Smooth muscle cell (in vitro differentiated cells): ENCODE measurements around the gene TTLL11. TPM values are rescaled to one million over a fixed set of nuclear protein-coding genes. Genes with fewer than 3 reads are reported as not detected.

Source experiments
- DNase-seq: peaks from one replicate; lab custom pipeline; 2025; ENCODE audit not compliant: unreplicated experiment; lab: John Stamatoyannopoulos, UW
- H2AFZ ChIP-seq: fragments of 200-600 bp; sonication (generic); 2 replicates; pipeline ENCODE4 v1.6.0; 2016; ENCODE audit warnings: antibody characterized with exemption, low read depth, mild to moderate bottlenecking
- H3F3A ChIP-seq: fragments of 200-600 bp; sonication (generic); 2 replicates; pipeline ENCODE4 v1.6.0; 2017; ENCODE audit warnings: antibody characterized with exemption, low read depth
- H3K27ac ChIP-seq: fragments of 200-600 bp; sonication (generic); 2 replicates; pipeline ENCODE4 v1.5.1; 2016; ENCODE audit warnings: low read depth, mild to moderate bottlenecking
- H3K27me3 ChIP-seq: fragments of 200-600 bp; sonication (generic); 2 replicates; pipeline ENCODE4 v1.6.1; 2016; ENCODE audit warnings: low read depth, mild to moderate bottlenecking
- H3K36me3 ChIP-seq: fragments of 200-600 bp; sonication (generic); 2 replicates; pipeline ENCODE4 v1.5.1; 2016; ENCODE audit warnings: low read depth
- H3K4me1 ChIP-seq: fragments of 200-600 bp; sonication (generic); 2 replicates; pipeline ENCODE4 v1.5.1; 2016; ENCODE audit warnings: low read depth
- H3K4me2 ChIP-seq: fragments of 200-600 bp; sonication (generic); 2 replicates; pipeline ENCODE4 v1.6.0; 2016; ENCODE audit warnings: mild to moderate bottlenecking
- H3K4me3 ChIP-seq: fragments of 200-600 bp; sonication (generic); 2 replicates; pipeline ENCODE4 v1.5.1; 2016; ENCODE audit warnings: mild to moderate bottlenecking
- H3K79me2 ChIP-seq: fragments of 200-600 bp; sonication (generic); 2 replicates; pipeline ENCODE4 v1.6.0; 2016; ENCODE audit warnings: low read depth, mild to moderate bottlenecking
- H3K9ac ChIP-seq: fragments of 200-600 bp; sonication (generic); 2 replicates; pipeline ENCODE4 v1.6.0; 2016; ENCODE audit warnings: low read depth
- H3K9me3 ChIP-seq: fragments of 200-600 bp; sonication (generic); replicated peaks from 2 replicates; pipeline ENCODE4 v1.5.1; 2016; ENCODE audit warnings: low read depth
- H4K20me1 ChIP-seq: fragments of 200-600 bp; sonication (generic); 2 replicates; pipeline ENCODE4 v1.6.0; 2016; ENCODE audit warnings: low read depth
- WGBS: methylation state at CpG from one replicate; pipeline ENCODE4 v1.1.7; 2016; ENCODE audit warnings: low lambda C conversion rate; 5-methylcytosine and 5-hydroxymethylcytosine counted together
- polyA plus RNA-seq: library from polyadenylated mRNA; unstranded; fragments of >200 nt; fragmentation: Nextera tagmentation; extraction: Ambion mirVana; gene quantifications from 2 replicates; pipeline ENCODE4 v1.2.1, GENCODE V29; 2016
- total RNA-seq: library from RNA; depleted of rRNA; stranded (reverse); fragments of >200 nt; gene quantifications from 2 replicates; pipeline ENCODE4 v1.2.3, GENCODE V29; 2014
- TF ChIP-seq, protein P1 (sequence below): fragments of 200-600 bp; sonication (generic); IDR thresholded peaks from 2 replicates; pipeline ENCODE4 v1.5.1; 2017; ENCODE audit warnings: borderline replicate concordance, mild to moderate bottlenecking, antibody characterized with exemption; ENCODE audit not compliant: insufficient read depth, poor library complexity, severe bottlenecking

Gene TTLL11
- total and polyA plus RNA-seq, 2 experiments from 2014 or later, result 2.6 to 3.7 TPM

DNA sequence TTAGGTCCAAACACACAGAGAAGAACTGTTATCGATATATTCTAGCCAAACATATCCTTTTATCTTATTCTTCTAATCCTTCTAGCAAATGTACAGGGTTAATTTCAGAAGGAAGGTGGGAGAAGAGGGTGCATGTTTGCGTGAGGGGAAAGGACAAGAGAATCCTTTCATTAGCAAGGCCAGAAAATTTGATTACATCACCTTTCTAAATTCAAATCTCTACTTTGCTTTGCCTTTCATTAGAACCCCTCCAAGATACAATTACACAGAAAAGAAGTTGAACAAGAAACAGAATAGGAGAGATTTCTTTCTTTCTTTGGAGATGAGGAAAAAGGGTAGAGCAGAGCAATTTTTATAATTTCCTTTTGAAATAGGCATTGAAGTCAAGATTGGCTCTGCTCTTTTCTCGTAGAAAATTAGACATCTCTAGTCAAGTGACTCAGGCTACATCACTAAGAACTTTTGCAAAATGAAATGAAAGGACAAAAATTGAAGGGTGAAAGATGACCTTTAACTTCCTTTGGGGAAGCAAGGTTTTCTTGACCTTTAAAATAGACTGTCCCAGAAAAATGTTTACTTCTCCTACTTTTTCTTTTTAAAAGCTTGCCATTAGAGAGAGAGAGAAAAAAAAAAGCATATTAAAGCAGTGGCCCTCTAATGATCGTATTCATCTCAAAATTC lies 81.2 kb downstream of the TTLL11 start:
- Histone ChIP-seq H4K20me1 (no peaks in the 10 kb centered on the region), H3K4me1 (no peaks in the 10 kb centered on the region), H3K36me3 (no peaks in the 10 kb centered on the region), H3K4me3 (no peak overlapping the region), H3K27me3 (no peaks in the 10 kb centered on the region), H3K79me2 (no peaks in the 10 kb centered on the region), H2AFZ (no peak overlapping the region), H3K9ac (no peak overlapping the region), H3K9me3 (no peaks in the 10 kb centered on the region), H3K4me2 (no peak overlapping the region), H3F3A (no peaks in the 10 kb centered on the region), H3K27ac (no peak overlapping the region)
- TF ChIP-seq, protein P1, sequence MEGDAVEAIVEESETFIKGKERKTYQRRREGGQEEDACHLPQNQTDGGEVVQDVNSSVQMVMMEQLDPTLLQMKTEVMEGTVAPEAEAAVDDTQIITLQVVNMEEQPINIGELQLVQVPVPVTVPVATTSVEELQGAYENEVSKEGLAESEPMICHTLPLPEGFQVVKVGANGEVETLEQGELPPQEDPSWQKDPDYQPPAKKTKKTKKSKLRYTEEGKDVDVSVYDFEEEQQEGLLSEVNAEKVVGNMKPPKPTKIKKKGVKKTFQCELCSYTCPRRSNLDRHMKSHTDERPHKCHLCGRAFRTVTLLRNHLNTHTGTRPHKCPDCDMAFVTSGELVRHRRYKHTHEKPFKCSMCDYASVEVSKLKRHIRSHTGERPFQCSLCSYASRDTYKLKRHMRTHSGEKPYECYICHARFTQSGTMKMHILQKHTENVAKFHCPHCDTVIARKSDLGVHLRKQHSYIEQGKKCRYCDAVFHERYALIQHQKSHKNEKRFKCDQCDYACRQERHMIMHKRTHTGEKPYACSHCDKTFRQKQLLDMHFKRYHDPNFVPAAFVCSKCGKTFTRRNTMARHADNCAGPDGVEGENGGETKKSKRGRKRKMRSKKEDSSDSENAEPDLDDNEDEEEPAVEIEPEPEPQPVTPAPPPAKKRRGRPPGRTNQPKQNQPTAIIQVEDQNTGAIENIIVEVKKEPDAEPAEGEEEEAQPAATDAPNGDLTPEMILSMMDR, result no peak
- WGBS, result 90% methylated on average over 4 of the region's 4 CpGs
- DNase-seq, result no peak

DNA sequence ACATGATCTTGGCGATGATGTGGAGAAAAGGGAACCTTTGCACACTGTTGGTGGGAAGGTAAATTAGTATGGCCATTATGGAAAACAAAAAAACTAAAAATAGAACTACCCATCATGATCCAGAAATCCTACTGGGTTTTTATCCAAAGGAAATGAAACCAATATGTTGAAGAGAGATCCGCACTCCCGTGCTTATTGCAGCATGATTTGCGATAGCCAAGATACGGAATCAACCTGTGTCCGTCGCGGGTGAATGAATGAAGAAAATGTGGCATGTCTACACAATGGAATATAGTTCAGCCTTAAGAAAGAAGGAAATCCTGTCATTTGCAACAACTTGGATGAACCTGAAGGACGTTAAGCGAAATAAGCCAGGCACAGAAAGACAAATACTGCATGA lies 84.5 kb downstream of the TTLL11 start:
- no peak for DNase-seq
- H3K9ac ChIP-seq, result no peak overlapping the region
- H3K9me3 ChIP-seq, result no peaks in the 10 kb centered on the region
- no peaks in the 10 kb centered on the region for H3K4me1 ChIP-seq
- H4K20me1 ChIP-seq, result no peaks in the 10 kb centered on the region
- no peak overlapping the region for H3K27ac ChIP-seq
- no peaks in the 10 kb centered on the region for H3K79me2 ChIP-seq
- no peaks in the 10 kb centered on the region for H3F3A ChIP-seq
- TF ChIP-seq, protein P1, result no peak
- 90% methylated on average over 10 of the region's 10 CpGs for WGBS
- no peak overlapping the region for H3K4me3 ChIP-seq
- no peaks in the 10 kb centered on the region for H3K36me3 ChIP-seq
- H2AFZ ChIP-seq, result no peak overlapping the region
- no peaks in the 10 kb centered on the region for H3K27me3 ChIP-seq
- H3K4me2 ChIP-seq, result no peak overlapping the region

DNA sequence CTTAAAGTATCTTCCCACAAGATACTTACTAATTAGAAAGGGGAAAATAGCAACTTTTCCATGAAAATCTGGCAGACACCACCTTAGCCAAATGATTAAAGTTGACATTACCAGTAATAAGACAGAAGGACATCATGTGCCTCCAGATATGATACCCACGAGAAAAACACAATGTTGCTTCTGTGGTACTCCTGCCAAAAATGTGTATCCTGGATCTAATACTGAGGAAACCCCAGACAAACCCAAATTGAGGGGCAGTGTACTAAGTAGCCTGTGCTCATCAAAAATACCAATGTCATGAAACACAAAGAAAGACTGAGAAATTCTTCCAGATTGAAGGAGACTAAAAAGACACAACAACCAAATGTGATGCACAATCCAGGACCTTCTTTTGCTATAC lies 85.3 kb downstream of the TTLL11 start:
- Histone ChIP-seq H3K4me2 (no peak overlapping the region), H3K36me3 (no peaks in the 10 kb centered on the region), H3K27ac (no peak overlapping the region), H2AFZ (no peak overlapping the region), H3K4me3 (no peak overlapping the region), H3K9me3 (no peaks in the 10 kb centered on the region), H4K20me1 (no peaks in the 10 kb centered on the region), H3K4me1 (no peaks in the 10 kb centered on the region), H3K79me2 (no peaks in the 10 kb centered on the region), H3K9ac (no peak overlapping the region), H3K27me3 (no peaks in the 10 kb centered on the region), H3F3A (no peaks in the 10 kb centered on the region)
- DNase-seq, result no peak
- TF ChIP-seq, protein P1, result no peak
- 70% methylated on average over 1 of the region's 1 CpG for WGBS

DNA sequence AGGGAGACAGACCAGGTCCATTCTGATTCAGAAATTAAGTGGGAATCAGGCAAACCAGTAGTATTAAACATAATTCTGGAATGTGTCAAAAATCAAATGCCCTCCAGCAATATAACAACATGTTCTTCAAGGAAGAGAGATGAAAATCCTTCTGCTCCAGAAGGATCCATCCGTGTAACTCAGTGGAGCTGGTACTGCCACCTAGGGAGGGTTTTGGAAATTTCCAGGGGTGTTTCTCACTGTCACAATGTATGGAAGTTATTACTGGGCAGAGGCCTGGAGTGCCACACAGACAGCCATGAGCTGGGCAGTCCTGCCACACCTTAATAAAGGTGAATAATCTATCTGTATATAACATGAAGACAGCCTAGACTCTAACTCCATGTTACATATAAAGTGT lies 87.5 kb downstream of the TTLL11 start:
- Histone ChIP-seq H3K4me1 (no peaks in the 10 kb centered on the region), H3K36me3 (no peaks in the 10 kb centered on the region), H3K9me3 (no peaks in the 10 kb centered on the region), H3K4me2 (no peak overlapping the region), H3K9ac (no peak overlapping the region), H3K27ac (no peak overlapping the region), H2AFZ (no peak overlapping the region), H3K27me3 (no peaks in the 10 kb centered on the region), H3F3A (no peaks in the 10 kb centered on the region), H3K79me2 (no peaks in the 10 kb centered on the region), H3K4me3 (no peak overlapping the region), H4K20me1 (no peaks in the 10 kb centered on the region)
- TF ChIP-seq, protein P1, result peak; percentile 25
- 16% methylated on average over 1 of the region's 1 CpG for WGBS
- DNase-seq, result no peak
